Muscle of back (tissue), 11 donors: ENCODE results near the gene TBPL1. TPM values are rescaled to one million over a fixed set of nuclear protein-coding genes. Genes with fewer than 3 reads are reported as not detected.

Source experiments
- DNase-seq, 3 donors: peaks; one replicate each; pipeline versions ENCODE4 v3.0.0 to v3.0.0-alpha.2; 2013
- polyA plus RNA-seq, 10 donors: library from polyadenylated mRNA; unstranded; fragments of 120-200 nt; gene quantifications; one replicate each; pipeline ENCODE4 v1.2.1, GENCODE V29; 2013; ENCODE audit not compliant: insufficient read length in 10 of 10

TBPL1 gene
- polyA plus RNA-seq, 10 donors = 18.7 to 28.8 (median 26.3) TPM

DNA sequence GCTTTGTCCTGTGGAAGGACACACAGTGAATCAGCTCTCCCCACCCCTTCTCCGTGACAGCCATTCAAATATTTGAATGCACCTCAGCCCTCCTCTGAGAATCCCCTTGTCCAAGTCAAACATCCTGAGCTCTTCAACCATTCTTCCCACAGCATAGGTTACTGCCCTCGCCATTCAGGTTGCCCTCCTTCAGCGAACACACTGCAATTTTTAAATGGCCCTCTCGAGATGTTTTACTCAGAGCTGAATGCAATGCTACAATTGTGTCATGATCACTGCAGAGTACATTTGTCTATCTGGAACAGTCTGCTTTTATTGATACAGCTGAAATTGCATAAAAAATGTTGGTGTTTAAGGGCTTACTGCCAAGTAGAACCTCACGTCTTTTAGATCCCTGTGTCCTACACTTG is 50.5 kb downstream of the TBPL1 start:
- no peak for DNase-seq

- no peak for DNase-seq
These were observed 51.7 kb downstream of the TBPL1 start for GRCh38 chr6:134004714-134005113.

DNA sequence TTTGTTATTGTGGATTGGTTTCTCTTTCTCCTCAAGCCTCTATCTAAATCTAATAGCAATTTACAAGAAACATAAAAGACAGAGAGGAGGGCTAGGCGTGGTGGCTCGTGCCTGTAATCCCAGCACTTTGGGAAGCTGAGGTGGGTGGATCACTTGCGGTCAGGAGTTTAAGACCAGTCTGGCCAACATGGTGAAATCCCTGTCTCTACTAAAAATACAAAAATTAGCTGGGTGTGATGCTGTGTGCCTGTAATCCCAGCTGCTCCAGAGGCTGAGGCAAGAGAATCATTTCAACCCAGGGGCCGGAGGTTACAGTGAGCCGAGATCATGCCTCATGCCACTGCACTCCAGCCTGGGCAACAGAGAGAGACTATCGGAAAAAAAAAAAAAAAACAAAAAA is 52.8 kb downstream of the TBPL1 start:
- no peak for DNase-seq

GRCh38 chr6:134007077-134007476 is 54.1 kb downstream of the TBPL1 start:
- DNase-seq = no peak

GRCh38 chr6:134009876-134010275 is 56.9 kb downstream of the TBPL1 start:
- DNase-seq = no peak

GRCh38 chr6:134010400-134010799 is 57.4 kb downstream of the TBPL1 start:
- DNase-seq = no peak

- DNase-seq = no peak
These were observed 58.0 kb downstream of the TBPL1 start for GRCh38 chr6:134010974-134011373.

- DNase-seq = no peak
These were observed 61.6 kb downstream of the TBPL1 start for GRCh38 chr6:134014588-134015137.

- DNase-seq = no peak
These were observed 62.9 kb downstream of the TBPL1 start for GRCh38 chr6:134015719-134016557.

- no peak for DNase-seq
These were observed 63.5 kb downstream of the TBPL1 start for GRCh38 chr6:134016558-134016814.

DNA sequence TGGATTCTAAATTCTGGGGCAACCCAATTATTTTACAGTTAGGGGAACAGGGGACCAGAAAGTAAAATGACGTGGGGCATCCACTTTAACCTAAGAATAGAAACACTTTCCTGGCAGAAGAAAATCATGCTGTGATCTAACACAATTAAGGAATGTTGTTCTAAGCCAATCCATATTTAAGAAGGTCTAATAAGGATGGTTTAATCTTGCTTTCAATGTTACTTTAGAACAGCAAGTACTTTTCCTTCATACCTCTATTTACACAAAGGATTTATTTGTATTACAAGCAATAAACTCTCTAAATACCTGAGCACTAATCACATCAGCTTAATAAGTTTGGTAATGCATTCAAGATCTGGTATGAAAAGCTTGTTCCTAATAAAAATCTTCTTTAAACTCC is 67.0 kb downstream of the TBPL1 start:
- DNase-seq = no peak

GRCh38 chr6:134020543-134020942 is 67.5 kb downstream of the TBPL1 start:
- DNase-seq = no peak

GRCh38 chr6:134020968-134021367 is 67.9 kb downstream of the TBPL1 start:
- no peak for DNase-seq

GRCh38 chr6:134021396-134022122 is 68.5 kb downstream of the TBPL1 start:
- DNase-seq = no peak

- DNase-seq = no peak
These were observed 69.6 kb downstream of the TBPL1 start for GRCh38 chr6:134022650-134023049.

DNA sequence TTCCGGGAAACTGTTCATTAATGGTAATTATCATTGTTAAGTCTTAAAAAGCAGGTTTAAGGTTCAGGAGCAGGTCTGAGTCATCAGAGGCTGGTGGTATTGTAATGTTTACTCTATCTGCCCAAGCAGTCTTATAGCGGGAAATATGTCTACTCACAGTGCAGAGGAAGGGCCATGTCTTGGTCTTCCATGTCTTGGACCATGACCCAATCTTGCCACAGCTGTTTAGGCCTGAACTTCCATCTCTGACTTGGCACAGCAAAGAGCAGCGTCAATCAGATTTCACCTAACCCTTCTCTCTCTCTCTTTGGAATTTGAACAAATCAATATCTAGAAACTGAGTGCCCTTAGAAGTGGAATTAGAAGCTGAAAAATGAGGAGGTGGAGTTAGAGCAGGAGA is 73.6 kb downstream of the TBPL1 start:
- no peak for DNase-seq

- no peak for DNase-seq
These were observed 75.4 kb downstream of the TBPL1 start for GRCh38 chr6:134028438-134028837.

- no peak for DNase-seq
These were observed 76.8 kb downstream of the TBPL1 start for GRCh38 chr6:134029495-134030455.

DNA sequence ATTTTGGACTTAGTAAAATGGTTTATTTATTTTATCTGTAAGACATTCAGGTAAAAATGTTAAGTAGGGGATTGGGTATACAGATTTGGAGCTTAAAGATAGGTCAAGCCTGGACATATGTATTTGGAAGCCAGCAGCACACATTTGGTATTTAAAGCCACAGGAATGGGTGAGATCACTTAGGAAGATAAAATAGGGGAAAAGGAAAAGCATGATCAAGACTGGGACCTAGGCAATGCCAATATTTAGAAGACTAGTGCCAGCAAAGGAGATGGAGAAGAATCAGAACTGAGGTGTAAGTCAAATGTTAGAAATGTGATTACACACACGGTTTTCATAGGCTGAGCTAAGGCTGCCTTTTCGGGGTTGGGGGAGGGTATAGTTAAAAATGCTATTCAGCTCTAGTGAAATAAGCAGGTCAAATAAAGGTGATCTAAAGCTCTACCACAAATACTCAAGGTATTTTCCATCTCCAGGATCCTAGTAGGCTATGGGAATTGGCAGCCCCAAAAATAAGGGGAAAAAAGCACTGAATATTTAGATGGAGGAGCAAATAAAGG is 78.8 kb downstream of the TBPL1 start:
- no peak for DNase-seq

DNA sequence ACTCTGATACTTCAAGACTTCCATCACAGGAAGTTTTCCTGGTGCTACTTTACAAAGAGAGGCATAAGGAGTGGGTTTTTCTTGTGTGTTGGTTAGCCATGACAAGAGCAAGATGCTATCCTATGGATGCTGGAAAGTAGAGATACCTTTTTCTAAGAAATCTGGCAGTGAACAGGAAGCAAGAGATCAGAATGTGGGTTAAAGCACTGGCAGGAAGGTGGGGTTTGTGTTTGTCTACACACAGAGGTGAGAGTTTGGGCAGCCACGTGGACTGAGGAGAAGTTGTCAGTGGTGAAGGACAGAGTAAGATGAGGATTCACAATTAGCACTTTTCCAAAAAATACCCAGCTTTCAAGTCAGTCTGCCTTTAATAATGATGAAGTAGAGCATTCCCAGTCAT is 81.5 kb downstream of the TBPL1 start:
- no peak for DNase-seq

DNA sequence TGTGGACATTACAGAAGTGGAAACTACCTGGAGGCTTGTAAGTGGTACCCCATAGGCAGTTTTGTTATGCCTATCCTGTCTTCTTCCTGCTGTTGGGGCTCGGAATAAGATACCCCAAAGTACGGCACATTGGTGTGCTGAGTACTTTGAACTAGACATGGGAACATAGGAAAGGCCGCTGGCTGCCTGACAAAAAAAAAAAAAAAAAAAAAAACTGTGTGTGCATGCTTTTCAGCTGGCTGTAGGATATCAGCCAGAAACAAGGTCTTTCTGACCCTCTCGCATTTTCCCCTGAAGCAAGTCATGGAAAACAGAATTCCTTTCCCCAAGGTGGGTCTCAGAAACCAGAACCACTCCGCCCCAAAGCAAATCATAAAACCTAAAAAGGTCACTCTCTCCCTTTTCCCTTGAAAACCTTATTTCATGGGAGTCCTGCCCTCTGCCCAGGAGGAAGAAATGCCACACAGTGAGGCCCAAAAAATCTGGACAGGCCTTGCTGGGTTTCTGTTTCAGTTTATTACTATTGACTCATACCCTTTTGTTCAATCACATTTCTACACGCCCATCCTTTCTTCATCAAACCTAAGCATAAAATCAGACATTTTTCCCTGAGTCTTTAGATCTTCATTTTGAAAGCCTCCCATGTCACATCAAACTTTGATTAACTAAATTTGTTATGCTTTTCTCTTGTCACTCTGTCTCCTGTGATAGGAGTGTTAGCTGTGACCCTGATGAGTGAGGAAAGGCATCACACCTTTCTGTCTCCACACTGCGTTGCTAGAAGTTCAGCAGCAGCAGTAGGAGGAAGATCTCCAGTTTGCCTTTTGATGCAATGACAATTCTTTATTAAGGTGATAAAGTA is 82.2 kb downstream of the TBPL1 start:
- DNase-seq = no peak
